CD4-positive, alpha-beta T cell treated with Interleukin-6 for 4 hours (primary cell): ENCODE measurements around the gene PTOV1.
A peak's percentile ranks its signal among the peaks of the same experiment; 100 is the strongest.

ENCODE experiments used
- DNase-seq: peaks from one replicate; pipeline ENCODE4 v3.0.0-alpha.2; 2020; ENCODE audit warnings: mixed read lengths

The PTOV1 gene

GRCh38 chr19:49892716-49893115, 41.8 kb downstream of the PTOV1 start:
- no peak for DNase-seq

GRCh38 chr19:49894011-49894664, 43.2 kb downstream of the PTOV1 start:
- DNase-seq, result no peak

DNA sequence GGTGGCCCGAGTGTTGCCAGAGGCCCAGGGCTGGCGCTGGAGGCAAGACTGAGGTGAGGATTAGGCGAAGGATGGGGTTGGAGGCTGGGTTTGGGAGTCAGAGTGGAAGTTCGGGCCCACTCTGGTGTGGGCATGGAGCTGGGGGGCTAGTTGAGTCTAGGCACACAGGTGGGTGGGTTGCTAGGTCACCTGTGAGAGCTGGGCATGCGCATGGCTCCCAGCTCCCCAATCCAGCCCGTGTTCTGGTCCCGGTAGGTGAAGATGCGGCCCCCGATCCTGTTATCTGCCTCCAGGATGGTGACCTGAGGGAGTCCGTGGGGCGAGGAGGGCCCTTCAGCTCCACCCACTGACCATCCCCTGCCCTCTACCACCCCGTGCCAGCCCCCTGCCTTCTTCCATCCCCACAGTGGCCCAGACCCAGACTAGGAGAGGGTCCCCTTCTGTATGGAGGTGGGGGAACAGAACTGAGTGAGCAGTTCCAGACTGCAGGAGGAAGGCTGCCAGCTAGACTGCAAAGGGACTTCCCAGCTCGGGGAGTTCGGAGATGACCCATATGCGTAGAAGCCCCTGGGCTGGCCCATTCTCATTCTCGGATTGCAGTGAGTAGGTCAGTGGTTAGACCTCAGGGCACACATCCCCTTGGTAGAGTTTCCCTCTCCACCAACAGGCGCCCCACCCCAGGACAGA, 44.1 kb downstream of the PTOV1 start:
- no peak for DNase-seq

DNA sequence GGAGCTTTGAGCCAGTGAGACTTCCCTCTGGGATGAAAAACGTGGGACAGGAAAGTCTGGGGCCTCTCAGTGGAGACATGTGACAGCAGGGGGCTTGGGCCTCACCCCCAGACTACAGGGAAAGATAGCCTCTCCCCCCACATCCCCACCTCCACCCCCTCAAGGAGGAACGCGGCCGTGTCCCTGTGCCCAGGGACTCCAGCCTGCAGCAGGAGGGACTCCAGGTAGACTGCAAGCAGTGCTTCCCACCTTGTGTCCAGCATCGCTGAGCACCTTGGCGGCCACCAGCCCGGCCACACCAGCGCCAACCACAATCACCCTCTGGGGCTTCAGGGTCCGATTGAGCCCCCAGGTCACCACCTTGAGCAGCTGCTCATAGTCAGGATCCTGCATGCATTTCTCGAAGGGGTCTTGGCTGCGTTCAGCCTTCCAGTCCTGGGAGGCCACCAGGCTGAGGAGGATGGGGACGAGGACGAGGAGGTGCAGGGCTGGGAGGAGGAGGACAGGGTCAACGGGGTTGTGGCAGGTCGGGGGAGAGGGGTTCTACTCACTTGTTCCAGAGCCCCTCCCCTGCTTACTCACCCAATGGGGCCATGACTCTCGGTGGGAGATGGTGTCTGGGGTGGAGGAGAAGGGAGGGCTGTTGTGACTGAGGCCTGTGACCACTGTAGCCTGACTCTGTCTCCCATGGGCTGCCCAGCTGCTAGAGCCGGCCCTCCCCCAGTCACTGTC, 44.8 kb downstream of the PTOV1 start:
- DNase-seq, result no peak

DNA sequence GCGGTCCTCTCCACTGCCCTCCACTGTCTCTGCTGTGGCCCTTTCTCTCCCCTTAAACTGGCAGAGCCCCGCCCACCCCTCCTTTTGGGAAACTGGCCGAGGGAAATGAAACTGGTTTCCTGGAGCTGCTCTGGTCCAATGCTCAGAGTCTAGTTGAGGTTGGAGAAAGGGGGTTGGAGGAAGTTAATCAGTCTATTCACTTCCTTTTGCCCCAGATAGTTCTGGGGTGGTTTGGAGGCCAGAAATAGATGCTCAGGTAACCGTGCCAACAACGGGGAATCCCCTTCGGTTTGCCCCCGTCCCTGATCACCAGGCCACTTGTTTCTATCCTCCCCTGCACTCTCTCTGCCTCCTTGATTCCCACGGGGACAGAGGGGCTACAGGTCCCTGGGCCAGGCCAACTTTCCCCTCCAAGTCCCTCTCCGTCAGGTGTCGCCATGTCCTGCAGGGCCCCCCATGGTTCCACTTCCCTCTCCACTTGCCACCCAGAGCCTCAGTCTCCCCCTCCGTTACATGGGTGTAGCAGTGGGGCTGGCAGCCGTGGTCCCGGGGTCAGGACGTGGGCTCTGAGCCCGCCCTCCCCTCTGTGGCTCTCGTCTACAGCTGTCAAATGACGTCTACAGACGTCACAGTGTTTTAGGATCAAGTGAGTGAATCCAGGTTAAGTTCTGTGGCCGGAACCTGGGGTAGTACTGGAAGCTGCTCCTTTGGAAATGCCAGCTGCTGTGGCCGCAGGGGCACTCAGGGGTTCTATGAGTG, 46.1 kb downstream of the PTOV1 start, which contains the start of gene IL4I1:
Gene IL4I1, minus strand, starts transcription at position 25 of the 759 bp plus-strand sequence. CDS start 727 bp downstream, outside the sequence.
- DNase-seq, result peak; percentile 61

DNA sequence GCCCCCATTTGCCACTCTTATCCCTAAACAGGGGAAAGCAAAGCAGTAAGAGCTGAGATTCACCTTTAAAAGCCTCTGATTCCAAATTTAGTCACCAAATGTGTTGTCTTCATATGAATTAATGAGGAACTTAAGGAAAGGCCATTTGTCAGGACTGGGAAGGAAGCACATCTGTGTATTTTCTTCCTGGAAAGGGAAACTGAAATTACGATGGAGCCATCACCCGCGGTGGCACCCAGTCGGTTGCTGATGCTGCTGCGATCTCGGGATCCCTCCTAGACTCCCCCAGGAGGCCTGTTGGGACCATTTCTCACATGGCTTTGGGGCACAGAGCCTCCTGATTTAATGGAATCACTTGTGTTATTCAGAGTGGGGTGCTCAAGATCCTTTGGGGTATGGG, 53.2 kb downstream of the PTOV1 start:
- no peak for DNase-seq

GRCh38 chr19:49906879-49907564, 56.1 kb downstream of the PTOV1 start:
- no peak for DNase-seq

DNA sequence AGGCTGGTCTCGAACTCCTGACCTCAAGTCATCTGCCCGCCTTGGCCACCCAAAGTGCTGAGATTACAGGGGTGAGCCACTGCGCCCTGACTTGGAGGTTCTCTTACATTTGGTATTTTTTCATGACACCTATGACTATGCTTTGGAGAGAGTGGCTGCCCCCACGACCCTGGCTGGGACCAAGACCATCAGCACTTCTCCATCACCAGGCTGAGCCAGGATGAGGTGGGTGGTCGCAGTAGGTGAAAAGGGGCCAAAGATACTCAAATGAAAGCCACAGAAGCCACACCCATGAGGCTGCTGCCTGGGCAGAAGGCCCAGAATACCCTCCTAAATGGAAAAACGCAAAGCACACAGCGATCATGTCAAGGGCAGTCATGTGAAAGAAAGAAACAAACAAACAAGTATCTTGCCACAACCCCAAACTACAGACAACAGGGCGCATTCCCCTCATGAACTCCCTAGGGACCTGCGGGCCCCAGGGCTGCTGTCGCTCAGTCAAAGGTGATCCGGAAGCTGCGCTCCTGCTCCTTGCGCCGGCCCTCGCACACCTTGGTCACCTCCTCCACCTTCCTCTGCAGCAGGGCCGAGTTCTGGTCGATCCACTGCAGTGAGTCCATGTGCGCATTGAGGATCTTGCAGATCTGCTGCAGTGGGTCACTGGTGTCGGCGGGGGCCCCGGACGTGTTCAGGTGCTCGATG, 56.9 kb downstream of the PTOV1 start:
- DNase-seq, result no peak

DNA sequence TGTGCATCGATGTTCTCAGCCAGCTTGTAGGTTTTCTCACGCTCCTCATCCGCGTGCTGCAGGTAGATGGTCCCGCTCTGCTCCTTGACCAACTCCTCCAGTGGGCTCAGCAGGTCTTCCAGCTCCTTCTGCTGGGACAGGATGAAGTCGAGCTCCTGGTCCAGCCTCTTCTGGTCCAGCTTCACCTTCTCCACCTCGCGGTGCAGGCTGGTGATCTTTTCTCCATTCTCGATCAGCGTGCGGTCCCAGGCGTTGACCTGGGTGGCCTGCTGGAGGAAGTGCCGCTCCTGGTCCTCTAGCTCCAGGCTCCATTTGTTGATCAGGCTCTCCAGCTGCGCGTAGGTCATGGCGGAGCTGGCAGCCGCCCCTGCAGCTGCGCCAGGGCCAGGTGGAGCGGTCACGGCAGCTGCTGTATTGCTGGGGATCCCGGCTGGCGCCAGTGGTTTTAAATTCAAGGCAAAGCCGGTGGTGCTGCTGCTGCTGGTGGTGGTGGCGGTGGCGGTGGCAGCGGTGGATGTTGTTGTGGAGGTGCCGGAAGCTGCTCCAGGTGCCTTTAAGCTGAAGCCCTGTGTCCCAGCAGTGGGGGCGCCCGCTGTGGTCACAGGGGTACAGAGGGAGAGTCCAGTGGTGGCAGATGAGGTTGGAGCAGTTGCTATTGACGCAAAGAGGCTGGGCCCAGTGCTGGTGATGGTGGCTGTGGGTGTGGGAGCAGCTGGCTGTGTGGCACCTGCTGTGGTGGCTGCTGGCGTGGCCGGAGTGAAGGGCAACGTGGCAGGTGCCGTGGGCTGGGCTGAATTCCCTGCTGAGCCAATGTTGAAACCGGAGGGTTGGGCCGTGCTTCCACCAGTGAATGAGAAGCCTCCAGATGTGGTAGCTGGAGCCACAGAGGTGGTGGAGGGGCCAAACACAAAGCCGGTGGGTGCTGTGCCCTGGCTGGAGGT, 57.8 kb downstream of the PTOV1 start:
- DNase-seq, result no peak

DNA sequence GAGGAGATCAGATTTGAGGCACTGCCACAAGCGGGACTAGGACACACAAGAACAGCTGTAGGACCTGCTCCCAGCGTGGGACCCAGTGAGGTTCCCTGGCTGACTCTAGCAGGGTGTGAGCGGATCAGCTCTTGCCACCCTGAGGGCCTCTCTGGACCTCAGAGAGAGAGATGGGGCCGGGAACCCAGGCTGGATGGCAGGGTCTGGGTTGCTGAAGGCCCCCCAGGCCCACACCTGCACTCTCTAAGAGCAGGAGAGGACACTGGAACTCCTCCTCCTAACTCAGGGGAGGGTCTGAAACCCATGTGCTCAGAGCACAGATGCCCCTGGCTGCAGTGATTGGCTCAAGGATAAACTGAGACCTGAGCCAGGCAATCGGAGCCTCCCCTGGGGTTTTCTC, 59.2 kb downstream of the PTOV1 start:
- no peak for DNase-seq
